Esophagus mucosa (tissue), 1 donor: ENCODE results near the gene UGT2B11. TPM values are rescaled to one million over a fixed set of nuclear protein-coding genes. Genes with fewer than 3 reads are reported as not detected.
"Not testable (repeated sequence)": the region's sequence is repeated elsewhere in the genome, so short reads cannot be mapped to it uniquely, and the experiment has no call there.

Source experiments
- ATAC-seq: fragments of 200-7000 bp; cut with Tn5 transposase; one replicate; pipeline ENCODE4 v1.9.1; 2020
- total RNA-seq: library from RNA; stranded (reverse); gene quantifications from one replicate; pipeline ENCODE4 v1.2.4, GENCODE V29; 2023
- donor health status: DM: yes; HTN: yes; CAD: no.

Gene UGT2B11
- total RNA-seq, 1 donor from 2014 or later, result not detected

DNA sequence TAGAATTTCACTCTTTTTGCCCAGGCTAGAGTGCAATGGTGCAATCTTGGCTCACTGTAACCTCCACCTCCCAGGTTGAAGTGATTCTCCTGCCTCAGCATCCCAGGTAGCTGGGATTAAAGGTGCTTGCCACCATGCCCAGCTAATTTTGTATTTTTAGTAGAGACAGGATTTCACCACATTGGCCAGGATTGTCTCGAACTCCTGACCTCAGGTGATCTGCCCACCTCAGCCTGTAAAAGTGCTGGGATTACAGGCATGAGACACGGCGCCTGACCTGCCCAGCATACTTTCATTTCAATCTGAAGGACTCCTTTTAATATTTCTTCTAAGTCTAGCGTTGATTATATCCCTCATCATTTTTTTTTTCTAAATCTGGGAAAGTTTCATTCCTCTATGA, 45.4 kb downstream of the UGT2B11 start:
- ATAC-seq, result not testable (repeated sequence)

DNA sequence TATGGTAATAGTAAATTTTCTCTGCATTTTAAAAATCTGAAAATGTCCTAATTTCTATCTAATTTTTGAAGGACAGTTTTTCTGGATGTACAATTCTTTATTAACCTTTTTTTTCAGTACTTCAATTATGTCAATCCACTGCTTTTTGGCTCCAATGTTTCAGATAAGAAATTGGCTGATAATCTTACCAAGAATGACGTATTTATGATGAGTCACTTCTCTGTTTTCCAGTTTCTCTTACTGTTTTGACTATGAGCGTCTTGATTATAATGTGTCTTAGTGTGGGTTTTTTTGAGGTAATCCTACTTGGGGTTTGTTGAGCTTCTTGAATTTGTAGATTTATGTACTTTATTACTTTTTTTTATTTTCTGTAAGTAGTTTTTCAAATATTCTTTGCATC, 47.2 kb downstream of the UGT2B11 start:
- ATAC-seq, result no peak

DNA sequence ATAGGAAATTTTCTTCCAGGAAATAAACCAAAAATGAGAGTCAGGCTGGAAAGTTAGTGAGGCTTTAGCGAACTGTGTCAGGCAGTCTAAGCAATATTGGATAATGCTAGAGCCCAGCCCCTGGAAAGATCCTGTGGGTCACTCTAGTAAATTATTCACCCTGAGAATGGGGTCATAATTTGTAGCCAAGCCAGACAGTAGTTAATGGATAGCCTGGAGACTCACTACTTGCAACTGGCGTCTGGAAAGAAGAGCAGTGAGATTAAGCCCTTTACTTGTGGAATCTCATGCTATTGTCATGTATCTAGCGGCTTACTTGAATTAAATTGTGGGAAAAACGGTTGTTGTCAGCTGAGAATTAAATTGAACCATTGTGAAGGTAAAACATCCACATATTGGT, 48.2 kb downstream of the UGT2B11 start:
- not testable (repeated sequence) for ATAC-seq

DNA sequence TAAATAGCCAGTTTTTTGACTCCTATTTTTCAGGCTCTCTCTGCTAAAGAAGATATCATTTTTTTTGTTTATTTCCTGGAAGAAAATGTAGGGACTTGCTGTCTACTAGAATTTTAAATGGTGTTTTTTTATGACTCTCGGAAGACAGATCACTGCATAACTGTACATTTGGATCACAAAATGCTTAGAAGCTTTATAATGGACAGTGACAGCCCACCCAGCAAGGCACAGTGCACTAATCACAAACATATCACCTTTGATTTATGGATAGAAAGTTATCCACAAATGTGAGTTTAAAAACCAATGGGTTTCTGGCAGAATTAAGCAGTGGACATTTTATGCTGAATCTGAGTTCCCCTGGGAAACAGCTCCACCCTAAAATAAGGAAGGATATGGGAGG, 48.8 kb downstream of the UGT2B11 start:
- ATAC-seq, result not testable (repeated sequence)

DNA sequence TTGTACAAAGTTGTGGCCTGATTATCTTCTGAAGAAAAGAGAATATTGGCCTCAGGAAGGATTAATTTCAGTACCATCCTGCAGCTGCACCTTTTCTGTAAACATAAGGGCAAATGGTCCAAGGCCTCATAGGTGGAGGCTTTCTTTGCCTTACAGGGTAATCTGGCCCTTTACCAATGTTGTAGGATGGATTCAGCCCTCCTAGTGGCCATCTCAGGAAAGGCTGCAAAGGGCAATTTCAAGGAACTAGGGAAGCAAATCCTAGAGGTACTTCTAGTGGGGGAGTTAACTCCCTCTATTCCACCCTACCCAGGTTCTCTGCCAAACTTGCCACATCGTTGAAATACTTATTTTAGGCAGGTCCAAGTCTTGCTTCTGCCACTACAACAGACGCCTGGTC, 57.6 kb downstream of the UGT2B11 start:
- ATAC-seq, result no peak

DNA sequence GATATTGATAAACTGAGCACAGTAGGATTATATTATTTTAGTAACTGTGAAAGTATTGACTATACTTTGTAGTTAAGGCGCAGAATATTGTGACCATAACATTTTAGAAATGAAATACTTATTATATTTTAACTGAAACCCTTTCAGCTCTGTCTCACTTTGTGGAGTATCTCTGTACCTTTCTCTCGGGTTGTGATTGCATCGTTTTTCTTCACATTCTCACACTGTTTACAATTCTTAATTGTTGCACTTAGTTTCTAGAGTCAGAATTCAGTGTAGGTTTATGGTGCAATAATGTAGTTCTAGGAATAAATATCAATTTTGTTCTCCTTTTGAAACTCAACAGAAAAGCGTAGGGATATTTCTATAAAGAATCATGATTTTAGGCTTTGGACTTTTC, 60.5 kb downstream of the UGT2B11 start:
- ATAC-seq, result no peak

Other genes starting within 250 kb of the UGT2B11 start
- not detected for gene UGT2B7, start 118.3 kb downstream of the UGT2B11 start, total RNA-seq
- not detected for gene UGT2B28, start 65.7 kb upstream of the UGT2B11 start, total RNA-seq